SK-N-SH (cell line): ENCODE data around the gene ZSCAN21. TPM values are rescaled to one million over a fixed set of nuclear protein-coding genes. Genes with fewer than 3 reads are reported as not detected.

Source experiments
- CTCF ChIA-PET: fragments of 300-600, 350-600 bp; formaldehyde crosslinking; extraction: SDS; loops from one replicate; lab custom pipeline; 2021; lab: Yijun Ruan, JAX
- POLR2A ChIA-PET: fragments of 350-600 bp; sonication (Branson Sonifier 250); formaldehyde crosslinking; extraction: SDS; loops from one replicate; lab custom pipeline; 2020; ENCODE audit warnings: antibody characterized with exemption, inconsistent platforms; lab: Yijun Ruan, JAX
- DNase-seq: peaks from one replicate; pipeline ENCODE4 v3.0.0; 2012
- H2AFZ ChIP-seq: fragments of 200-600 bp; sonication (generic); 2 replicates; pipeline ENCODE4 v1.8.1; 2016; ENCODE audit warnings: antibody characterized with exemption, mild to moderate bottlenecking, low read depth
- H3F3A ChIP-seq: fragments of 200-600 bp; sonication (generic); replicated peaks from 2 replicates; pipeline ENCODE3; 2016; ENCODE audit warnings: antibody characterized with exemption, mild to moderate bottlenecking; ENCODE audit not compliant: insufficient read depth
- H3K27ac ChIP-seq, 2 experiments: fragments of 200-500 bp in 1 of 2; fragments of 200-600 bp in 1 of 2; sonication (Bioruptor generic) in 1 of 2; sonication (generic), shearing (Covaris generic) in 1 of 2; 2 replicates each; pipeline versions ENCODE4 v1.5.1 to v1.6.1; 2014 to 2016; ENCODE audit warnings: low read depth in 2 of 2, inconsistent platforms in 1 of 2, low read length in 1 of 2, mild to moderate bottlenecking in 1 of 2, mixed read lengths in 1 of 2
- H3K27me3 ChIP-seq: fragments of 200-600 bp; sonication (generic), shearing (Covaris generic); 2 replicates; pipeline ENCODE4 v1.6.1; 2016; ENCODE audit warnings: mixed run types; ENCODE audit not compliant: insufficient read depth
- H3K36me3 ChIP-seq, 2 experiments: fragments of 200-500 bp in 1 of 2; fragments of 200-600 bp in 1 of 2; sonication (Bioruptor generic) in 1 of 2; sonication (generic) in 1 of 2; replicated peaks in 1 of 2; 2 replicates each; pipeline versions ENCODE3 to v1.5.1; 2014 to 2016; ENCODE audit warnings: low read length in 1 of 2, mild to moderate bottlenecking in 1 of 2; ENCODE audit not compliant: insufficient read depth in 2 of 2, control insufficient read depth in 1 of 2
- H3K4me1 ChIP-seq, 2 experiments: fragments of 200-500 bp in 1 of 2; fragments of 200-600 bp in 1 of 2; sonication (Bioruptor generic) in 1 of 2; sonication (generic), shearing (Covaris generic) in 1 of 2; 2 replicates each; pipeline versions ENCODE4 v1.5.1 to v1.6.1; 2014 to 2016; ENCODE audit warnings: low read depth in 1 of 2, low read length in 1 of 2, mixed run types in 1 of 2; ENCODE audit not compliant: insufficient read depth in 2 of 2, control insufficient read depth in 1 of 2
- H3K4me2 ChIP-seq: fragments of 200-600 bp; sonication (generic), shearing (Covaris generic); 2 replicates; pipeline ENCODE4 v1.6.1; 2017; ENCODE audit warnings: mixed run types
- H3K4me3 ChIP-seq, 2 experiments: fragments of 200-500 bp in 1 of 2; fragments of 200-600 bp in 1 of 2; sonication (Bioruptor generic) in 1 of 2; sonication (generic), shearing (Covaris generic) in 1 of 2; 2 replicates each; pipeline versions ENCODE4 v1.5.1 to v1.8.1; 2014 to 2016; ENCODE audit warnings: low read depth in 2 of 2, inconsistent platforms in 1 of 2, low read length in 1 of 2, mild to moderate bottlenecking in 1 of 2, mixed read lengths in 1 of 2, moderate library complexity in 1 of 2
- H3K79me2 ChIP-seq: fragments of 200-600 bp; sonication (generic); 2 replicates; pipeline ENCODE4 v1.8.1; 2017; ENCODE audit warnings: mild to moderate bottlenecking; ENCODE audit not compliant: insufficient read depth
- H3K9ac ChIP-seq: fragments of 200-600 bp; sonication (generic); 2 replicates; pipeline ENCODE4 v1.6.1; 2017; ENCODE audit warnings: mixed run types
- H3K9me2 ChIP-seq: fragments of 200-600 bp; sonication (generic); 2 replicates; pipeline ENCODE4 v1.6.1; 2017; ENCODE audit warnings: mixed run types
- H3K9me3 ChIP-seq: fragments of 200-600 bp; sonication (generic); 2 replicates; pipeline ENCODE4 v1.6.1; 2017; ENCODE audit warnings: mixed run types, mild to moderate bottlenecking, moderate library complexity
- H4K20me1 ChIP-seq: fragments of 200-600 bp; sonication (generic); 2 replicates; pipeline ENCODE4 v1.6.1; 2017; ENCODE audit warnings: mild to moderate bottlenecking, mixed run types; ENCODE audit not compliant: insufficient read depth
- CHD2 ChIP-seq: fragments of 150-350 bp; IDR thresholded peaks from 2 replicates; pipeline ENCODE4 v1.6.1; 2018; ENCODE audit warnings: low read length; ENCODE audit not compliant: partially characterized antibody
- EP300 ChIP-seq, 2 experiments: IDR thresholded peaks; 2 replicates each; pipeline versions ENCODE4 v1.4.0 to v1.6.1; 2012; ENCODE audit warnings: borderline replicate concordance in 1 of 2, low read depth in 1 of 2, low read length in 1 of 2
- FOXJ3 ChIP-seq: sonication (generic); formaldehyde crosslinking; IDR thresholded peaks from 2 replicates; pipeline ENCODE4 v1.5.1; 2020; ENCODE audit warnings: mild to moderate bottlenecking, missing genetic modification reagents
- GABPA ChIP-seq: IDR thresholded peaks from 2 replicates; pipeline ENCODE4 v1.4.0; 2012; ENCODE audit warnings: low read depth, mild to moderate bottlenecking
- GATA2 ChIP-seq: sonication (generic); formaldehyde crosslinking; IDR thresholded peaks from 2 replicates; pipeline ENCODE4 v1.5.0; 2020; ENCODE audit warnings: mild to moderate bottlenecking, missing genetic modification reagents
- MEF2A ChIP-seq: IDR thresholded peaks from 2 replicates; pipeline ENCODE4 v1.4.0; 2012; ENCODE audit warnings: low read depth, borderline replicate concordance
- MXI1 ChIP-seq: IDR thresholded peaks from 2 replicates; pipeline ENCODE4 v1.6.1; 2012; ENCODE audit warnings: mild to moderate bottlenecking, low read depth, low read length, improper control_type of control experiment
- POLR2AphosphoS5 ChIP-seq: IDR thresholded peaks from 2 replicates; pipeline ENCODE4 v1.6.1; 2012; ENCODE audit warnings: low read depth, low read length
- RAD21 ChIP-seq: IDR thresholded peaks from 2 replicates; pipeline ENCODE4 v1.6.1; 2012; ENCODE audit warnings: mild to moderate bottlenecking, low read length
- RFX5 ChIP-seq: IDR thresholded peaks from 2 replicates; pipeline ENCODE4 v1.6.1; 2012; ENCODE audit warnings: mild to moderate bottlenecking, improper control_type of control experiment, low read length
- SIN3A ChIP-seq: IDR thresholded peaks from 2 replicates; pipeline ENCODE4 v1.6.1; 2012; ENCODE audit warnings: low read depth, mild to moderate bottlenecking, low read length, moderate library complexity, borderline replicate concordance
- SMC3 ChIP-seq: IDR thresholded peaks from 2 replicates; pipeline ENCODE4 v1.6.1; 2012; ENCODE audit warnings: low read depth, low read length, improper control_type of control experiment
- TEAD4 ChIP-seq: IDR thresholded peaks from 2 replicates; pipeline ENCODE4 v1.4.0; 2012; ENCODE audit warnings: mild to moderate bottlenecking, borderline replicate concordance; ENCODE audit not compliant: insufficient read depth
- YY1 ChIP-seq: IDR thresholded peaks from 2 replicates; pipeline ENCODE4 v1.4.0; 2012; ENCODE audit warnings: low read depth, mild to moderate bottlenecking
- WGBS: methylation state at CpG from one replicate; pipeline ENCODE4 v1.1.6; 2017; ENCODE audit warnings: low lambda C conversion rate; 5-methylcytosine and 5-hydroxymethylcytosine counted together
- polyA plus RNA-seq, 3 experiments: library from polyadenylated mRNA; depleted of rRNA; stranded (reverse); fragments of >200 nt; gene quantifications; 2 replicates each; pipeline ENCODE4 v1.2.3, GENCODE V29; 2012
- TF ChIP-seq, protein P1 (sequence below): fragments of 150-350 bp; IDR thresholded peaks from 2 replicates; pipeline ENCODE4 v1.6.1; 2017; ENCODE audit warnings: antibody characterized with exemption, low read length, low read depth, borderline replicate concordance
- TF ChIP-seq, protein P2 (sequence below): IDR thresholded peaks from 2 replicates; pipeline ENCODE4 v1.4.0; 2012; ENCODE audit warnings: low read depth
- TF ChIP-seq, protein P3 (sequence below): fragments of 200-600 bp; sonication (generic); IDR thresholded peaks from 2 replicates; pipeline ENCODE4 v1.6.1; 2017; ENCODE audit warnings: antibody characterized with exemption, mild to moderate bottlenecking, moderate library complexity
- TF ChIP-seq, protein P4 (sequence below): fragments of 150-350 bp; IDR thresholded peaks from 2 replicates; pipeline ENCODE4 v1.6.1; 2016; ENCODE audit warnings: mild to moderate bottlenecking, low read depth, low read length
- TF ChIP-seq, protein P5 (sequence below): IDR thresholded peaks from 2 replicates; pipeline ENCODE4; 2012

Gene ZSCAN21
- polyA plus RNA-seq, 1 of the 3 experiments (the other 2 are of a cell fraction) = 17.5 TPM

DNA sequence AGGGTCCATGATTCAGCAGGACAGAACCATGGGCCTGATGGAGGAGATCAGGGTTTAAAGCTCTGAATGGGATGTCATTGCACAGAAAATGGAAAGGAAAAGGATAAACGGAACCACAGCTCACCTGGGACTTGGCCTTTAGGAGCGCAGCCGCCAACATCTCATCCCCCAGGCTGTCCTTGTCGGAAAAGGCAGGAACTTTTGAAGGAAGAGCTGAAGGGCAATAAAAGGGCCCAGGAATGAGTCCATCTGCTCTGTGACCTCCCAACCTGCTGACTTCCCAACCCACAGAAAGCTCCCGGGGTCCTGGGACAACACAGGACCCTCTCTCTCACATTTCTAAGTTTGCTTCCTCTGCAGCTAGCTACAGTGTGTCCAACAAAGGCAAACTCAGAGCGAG lies 25.8 kb downstream of the ZSCAN21 start:
- no peak for DNase-seq
- Histone ChIP-seq H3K79me2 (peaks cover 74% of the 10 kb centered on the region), H3K4me1 (peaks cover 12% of the 10 kb centered on the region in 2 experiments; a peak in 3 of 4 replicates), H2AFZ (no peak overlapping the region), H3K4me3 (no peak overlapping the region; a peak in 1 of 4 replicates), H3K4me2 (no peak overlapping the region), H3F3A (peaks cover 10% of the 10 kb centered on the region), H3K27me3 (no peaks in the 10 kb centered on the region), H4K20me1 (peaks cover 20% of the 10 kb centered on the region; the same call in 1 of the 2 replicates), H3K36me3 (peaks cover 77 to 100% of the 10 kb centered on the region in 2 experiments), H3K9me3 (peaks cover 31% of the 10 kb centered on the region), H3K27ac (no peak overlapping the region), H3K9me2 (no peaks in the 10 kb centered on the region)
- WGBS = 93% methylated on average over 6 of the region's 6 CpGs
- POLR2A ChIA-PET = interaction anchor here (0.6 to 0.7 kb wide), 2 partner anchors 9 to 26 kb away, joined by 3 to 4 read pairs; partner anchors contain the start of genes AP4M1 and MCM7
- CTCF ChIA-PET = interaction anchor here (0.6 to 2.1 kb wide), 6 partner anchors 8 to 82 kb away, joined by 3 to 9 read pairs (median 4); no protein-coding TSS in a partner anchor
- TF ChIP-seq, protein P1, sequence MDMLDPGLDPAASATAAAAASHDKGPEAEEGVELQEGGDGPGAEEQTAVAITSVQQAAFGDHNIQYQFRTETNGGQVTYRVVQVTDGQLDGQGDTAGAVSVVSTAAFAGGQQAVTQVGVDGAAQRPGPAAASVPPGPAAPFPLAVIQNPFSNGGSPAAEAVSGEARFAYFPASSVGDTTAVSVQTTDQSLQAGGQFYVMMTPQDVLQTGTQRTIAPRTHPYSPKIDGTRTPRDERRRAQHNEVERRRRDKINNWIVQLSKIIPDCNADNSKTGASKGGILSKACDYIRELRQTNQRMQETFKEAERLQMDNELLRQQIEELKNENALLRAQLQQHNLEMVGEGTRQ = no peak
- TF ChIP-seq SIN3A = no peak
- TF ChIP-seq SMC3 = no peak
- TF ChIP-seq, protein P2, sequence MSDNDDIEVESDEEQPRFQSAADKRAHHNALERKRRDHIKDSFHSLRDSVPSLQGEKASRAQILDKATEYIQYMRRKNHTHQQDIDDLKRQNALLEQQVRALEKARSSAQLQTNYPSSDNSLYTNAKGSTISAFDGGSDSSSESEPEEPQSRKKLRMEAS = no peak
- no peak for TF ChIP-seq RAD21
- TF ChIP-seq MXI1 = no peak
- no peak for TF ChIP-seq YY1
- TF ChIP-seq CHD2 = no peak
- no peak for TF ChIP-seq GABPA
- no peak for TF ChIP-seq TEAD4
- TF ChIP-seq MEF2A = no peak
- TF ChIP-seq, protein P3, sequence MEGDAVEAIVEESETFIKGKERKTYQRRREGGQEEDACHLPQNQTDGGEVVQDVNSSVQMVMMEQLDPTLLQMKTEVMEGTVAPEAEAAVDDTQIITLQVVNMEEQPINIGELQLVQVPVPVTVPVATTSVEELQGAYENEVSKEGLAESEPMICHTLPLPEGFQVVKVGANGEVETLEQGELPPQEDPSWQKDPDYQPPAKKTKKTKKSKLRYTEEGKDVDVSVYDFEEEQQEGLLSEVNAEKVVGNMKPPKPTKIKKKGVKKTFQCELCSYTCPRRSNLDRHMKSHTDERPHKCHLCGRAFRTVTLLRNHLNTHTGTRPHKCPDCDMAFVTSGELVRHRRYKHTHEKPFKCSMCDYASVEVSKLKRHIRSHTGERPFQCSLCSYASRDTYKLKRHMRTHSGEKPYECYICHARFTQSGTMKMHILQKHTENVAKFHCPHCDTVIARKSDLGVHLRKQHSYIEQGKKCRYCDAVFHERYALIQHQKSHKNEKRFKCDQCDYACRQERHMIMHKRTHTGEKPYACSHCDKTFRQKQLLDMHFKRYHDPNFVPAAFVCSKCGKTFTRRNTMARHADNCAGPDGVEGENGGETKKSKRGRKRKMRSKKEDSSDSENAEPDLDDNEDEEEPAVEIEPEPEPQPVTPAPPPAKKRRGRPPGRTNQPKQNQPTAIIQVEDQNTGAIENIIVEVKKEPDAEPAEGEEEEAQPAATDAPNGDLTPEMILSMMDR = no peak
- no peak for TF ChIP-seq FOXJ3
- TF ChIP-seq, all 33 proteins: peak for 0
- H3K9ac ChIP-seq = no peak overlapping the region

DNA sequence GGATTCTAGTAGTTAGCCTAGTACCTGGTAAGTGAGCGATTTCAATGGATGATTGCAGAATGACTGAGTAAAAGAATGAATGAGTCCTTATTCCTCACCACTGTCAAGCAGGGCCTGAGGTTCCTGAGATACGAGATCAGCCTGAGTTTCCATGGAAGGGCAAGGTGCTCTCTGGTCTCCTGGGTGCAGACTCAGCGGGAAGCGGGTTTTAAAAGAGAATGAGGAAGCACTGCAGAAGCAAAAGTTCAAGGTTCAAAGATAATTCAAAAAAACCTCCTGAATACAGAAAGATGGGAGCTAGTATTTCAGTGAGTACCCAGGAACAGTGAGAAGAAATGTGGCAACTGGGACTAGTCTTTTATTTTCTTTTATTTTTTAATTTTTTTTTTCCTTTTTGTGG lies 27.6 kb downstream of the ZSCAN21 start:
- H3K79me2 ChIP-seq = peaks cover 85% of the 10 kb centered on the region
- TF ChIP-seq POLR2AphosphoS5 = no peak
- no peak for TF ChIP-seq TEAD4
- TF ChIP-seq GABPA = no peak
- no peak for TF ChIP-seq EP300 (IDR thresholded peaks at IDR 0.05; ENCODE audit: borderline replicate concordance in 1 of 2, low read depth in 1 of 2, low read length in 1 of 2)
- no peak for TF ChIP-seq YY1
- TF ChIP-seq, protein P4, sequence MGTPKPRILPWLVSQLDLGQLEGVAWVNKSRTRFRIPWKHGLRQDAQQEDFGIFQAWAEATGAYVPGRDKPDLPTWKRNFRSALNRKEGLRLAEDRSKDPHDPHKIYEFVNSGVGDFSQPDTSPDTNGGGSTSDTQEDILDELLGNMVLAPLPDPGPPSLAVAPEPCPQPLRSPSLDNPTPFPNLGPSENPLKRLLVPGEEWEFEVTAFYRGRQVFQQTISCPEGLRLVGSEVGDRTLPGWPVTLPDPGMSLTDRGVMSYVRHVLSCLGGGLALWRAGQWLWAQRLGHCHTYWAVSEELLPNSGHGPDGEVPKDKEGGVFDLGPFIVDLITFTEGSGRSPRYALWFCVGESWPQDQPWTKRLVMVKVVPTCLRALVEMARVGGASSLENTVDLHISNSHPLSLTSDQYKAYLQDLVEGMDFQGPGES = no peak
- no peak for TF ChIP-seq CHD2
- no peak for TF ChIP-seq MEF2A
- no peak for TF ChIP-seq SIN3A
- TF ChIP-seq, protein P1 = no peak
- TF ChIP-seq, protein P5, sequence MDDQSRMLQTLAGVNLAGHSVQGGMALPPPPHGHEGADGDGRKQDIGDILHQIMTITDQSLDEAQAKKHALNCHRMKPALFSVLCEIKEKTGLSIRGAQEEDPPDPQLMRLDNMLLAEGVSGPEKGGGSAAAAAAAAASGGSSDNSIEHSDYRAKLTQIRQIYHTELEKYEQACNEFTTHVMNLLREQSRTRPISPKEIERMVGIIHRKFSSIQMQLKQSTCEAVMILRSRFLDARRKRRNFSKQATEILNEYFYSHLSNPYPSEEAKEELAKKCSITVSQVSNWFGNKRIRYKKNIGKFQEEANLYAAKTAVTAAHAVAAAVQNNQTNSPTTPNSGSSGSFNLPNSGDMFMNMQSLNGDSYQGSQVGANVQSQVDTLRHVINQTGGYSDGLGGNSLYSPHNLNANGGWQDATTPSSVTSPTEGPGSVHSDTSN = no peak
- no peak for TF ChIP-seq GATA2
- no peak for TF ChIP-seq RFX5
- TF ChIP-seq RAD21 = no peak

More for the DNA sequence above, 27.6 kb downstream of the ZSCAN21 start:
- ChIA-PET CTCF (interaction anchor here (0.9 kb wide), 1 partner anchor 17 kb away, joined by 3 read pairs; no protein-coding TSS in a partner anchor), POLR2A (interaction anchor here (0.6 kb wide), 1 partner anchor 23 kb away, joined by 4 read pairs; no protein-coding TSS in a partner anchor)
- Histone ChIP-seq H3K4me1 (peaks cover 12% of the 10 kb centered on the region in 2 experiments; a peak in 3 of 4 replicates), H3K9me2 (no peaks in the 10 kb centered on the region), H2AFZ (no peak overlapping the region), H3K27me3 (no peaks in the 10 kb centered on the region), H3K27ac (no peak overlapping the region), H3F3A (peaks cover 6% of the 10 kb centered on the region), H3K9ac (no peak overlapping the region), H3K4me3 (no peak overlapping the region), H3K9me3 (peaks cover 14% of the 10 kb centered on the region), H3K4me2 (no peak overlapping the region), H3K36me3 (peaks cover 59 to 82% of the 10 kb centered on the region in 2 experiments), H4K20me1 (peaks cover 20% of the 10 kb centered on the region; the same call in 1 of the 2 replicates)
- no peak for DNase-seq
- WGBS = 95% methylated on average over 4 of the region's 4 CpGs
